Tibial nerve (tissue), 4 donors: ENCODE measurements around the gene ABHD11. TPM values are rescaled to one million over a fixed set of nuclear protein-coding genes. Genes with fewer than 3 reads are reported as not detected.

Experiments used
- DNase-seq, 2 donors: peaks; one replicate each; pipeline ENCODE4 v3.0.0-alpha.2; 2019; ENCODE audit warnings: low spot score in 2 of 2
- H3K27ac ChIP-seq, 4 donors: fragments of 200-600 bp; sonication (generic) in 3 of 4; one replicate each; pipeline ENCODE4 v1.5.1; 2017 to 2019; ENCODE audit warnings: mild to moderate bottlenecking in 1 of 4
- H3K27me3 ChIP-seq, 2 donors: fragments of 200-600 bp; sonication (generic) in 1 of 2; one replicate each; pipeline versions ENCODE4 v1.5.1 to v1.6.0; 2017 to 2019
- H3K36me3 ChIP-seq, 3 donors: fragments of 200-600 bp; sonication (generic); one replicate each; pipeline ENCODE4 v1.5.1; 2018 to 2019
- H3K4me1 ChIP-seq, 4 donors: fragments of 200-600 bp; sonication (generic) in 3 of 4; one replicate each; pipeline ENCODE4 v1.5.1; 2017 to 2019
- H3K4me3 ChIP-seq, 4 donors: fragments of 200-600 bp; sonication (generic) in 3 of 4; one replicate each; pipeline ENCODE4 v1.5.1; 2017 to 2019; ENCODE audit warnings: mild to moderate bottlenecking in 1 of 4, moderate library complexity in 1 of 4
- H3K9me3 ChIP-seq, 4 donors: fragments of 200-600 bp; sonication (generic) in 3 of 4; one replicate each; pipeline ENCODE4 v1.5.1; 2017 to 2019
- EP300 ChIP-seq, 2 donors: sonication (generic); formaldehyde crosslinking; IDR thresholded peaks; one replicate each; pipeline ENCODE4 v1.6.1; 2017; ENCODE audit warnings: antibody characterized with exemption in 2 of 2, mild to moderate bottlenecking in 1 of 2
- POLR2A ChIP-seq, 2 donors: fragments of 450-650 bp; IDR thresholded peaks; one replicate each; pipeline ENCODE4 v1.6.1; 2017; ENCODE audit warnings: antibody characterized with exemption in 2 of 2, mild to moderate bottlenecking in 2 of 2, moderate library complexity in 2 of 2
- WGBS, 2 donors: methylation state at CpG; one replicate each; pipeline ENCODE4 v1.1.5; 2018; 5-methylcytosine and 5-hydroxymethylcytosine counted together
- total RNA-seq, 4 donors: library from RNA; depleted of rRNA; stranded (reverse); fragments of >200 nt; gene quantifications; one replicate each; pipeline ENCODE4 v1.1.0, GENCODE V29; 2016
- TF ChIP-seq, protein P1 (sequence below), 5 experiments: fragments of 200-600 bp in 3 of 5; fragments of 450-650 bp in 2 of 5; sonication (generic) in 3 of 5; IDR thresholded peaks; one replicate each; pipeline ENCODE4 v1.5.1; 2016 to 2019; ENCODE audit warnings: antibody characterized with exemption in 5 of 5, mild to moderate bottlenecking in 3 of 5, moderate library complexity in 2 of 5

ABHD11 gene
- total RNA-seq, 4 donors from 2014 or later, result 7.5 to 19.2 (median 10.9) TPM

GRCh38 chr7:73719806-73720169 lies 18.8 kb downstream of the ABHD11 start:
- TF ChIP-seq, protein P1, sequence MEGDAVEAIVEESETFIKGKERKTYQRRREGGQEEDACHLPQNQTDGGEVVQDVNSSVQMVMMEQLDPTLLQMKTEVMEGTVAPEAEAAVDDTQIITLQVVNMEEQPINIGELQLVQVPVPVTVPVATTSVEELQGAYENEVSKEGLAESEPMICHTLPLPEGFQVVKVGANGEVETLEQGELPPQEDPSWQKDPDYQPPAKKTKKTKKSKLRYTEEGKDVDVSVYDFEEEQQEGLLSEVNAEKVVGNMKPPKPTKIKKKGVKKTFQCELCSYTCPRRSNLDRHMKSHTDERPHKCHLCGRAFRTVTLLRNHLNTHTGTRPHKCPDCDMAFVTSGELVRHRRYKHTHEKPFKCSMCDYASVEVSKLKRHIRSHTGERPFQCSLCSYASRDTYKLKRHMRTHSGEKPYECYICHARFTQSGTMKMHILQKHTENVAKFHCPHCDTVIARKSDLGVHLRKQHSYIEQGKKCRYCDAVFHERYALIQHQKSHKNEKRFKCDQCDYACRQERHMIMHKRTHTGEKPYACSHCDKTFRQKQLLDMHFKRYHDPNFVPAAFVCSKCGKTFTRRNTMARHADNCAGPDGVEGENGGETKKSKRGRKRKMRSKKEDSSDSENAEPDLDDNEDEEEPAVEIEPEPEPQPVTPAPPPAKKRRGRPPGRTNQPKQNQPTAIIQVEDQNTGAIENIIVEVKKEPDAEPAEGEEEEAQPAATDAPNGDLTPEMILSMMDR (IDR thresholded peaks at IDR 0.05), result no peak
- TF ChIP-seq EP300 (IDR thresholded peaks at IDR 0.05) (no peak), POLR2A (IDR thresholded peaks at IDR 0.05) (no peak)
- Histone ChIP-seq H3K27ac (no peak overlapping the region), H3K27me3 (no peaks in the 10 kb centered on the region), H3K4me1 (peaks cover 0 to 35% (median 10%) of the 10 kb centered on the region in 4 donors), H3K4me3 (peak overlapping the region; percentile 31 to 87 (median 62)), H3K36me3 (peaks cover 0 to 9% (median 0%) of the 10 kb centered on the region in 3 donors), H3K9me3 (no peaks in the 10 kb centered on the region)
- WGBS, 2 donors, result 11 to 30% methylated on average over 6 to 11 of the region's 16 CpGs
- no peak for DNase-seq

DNA sequence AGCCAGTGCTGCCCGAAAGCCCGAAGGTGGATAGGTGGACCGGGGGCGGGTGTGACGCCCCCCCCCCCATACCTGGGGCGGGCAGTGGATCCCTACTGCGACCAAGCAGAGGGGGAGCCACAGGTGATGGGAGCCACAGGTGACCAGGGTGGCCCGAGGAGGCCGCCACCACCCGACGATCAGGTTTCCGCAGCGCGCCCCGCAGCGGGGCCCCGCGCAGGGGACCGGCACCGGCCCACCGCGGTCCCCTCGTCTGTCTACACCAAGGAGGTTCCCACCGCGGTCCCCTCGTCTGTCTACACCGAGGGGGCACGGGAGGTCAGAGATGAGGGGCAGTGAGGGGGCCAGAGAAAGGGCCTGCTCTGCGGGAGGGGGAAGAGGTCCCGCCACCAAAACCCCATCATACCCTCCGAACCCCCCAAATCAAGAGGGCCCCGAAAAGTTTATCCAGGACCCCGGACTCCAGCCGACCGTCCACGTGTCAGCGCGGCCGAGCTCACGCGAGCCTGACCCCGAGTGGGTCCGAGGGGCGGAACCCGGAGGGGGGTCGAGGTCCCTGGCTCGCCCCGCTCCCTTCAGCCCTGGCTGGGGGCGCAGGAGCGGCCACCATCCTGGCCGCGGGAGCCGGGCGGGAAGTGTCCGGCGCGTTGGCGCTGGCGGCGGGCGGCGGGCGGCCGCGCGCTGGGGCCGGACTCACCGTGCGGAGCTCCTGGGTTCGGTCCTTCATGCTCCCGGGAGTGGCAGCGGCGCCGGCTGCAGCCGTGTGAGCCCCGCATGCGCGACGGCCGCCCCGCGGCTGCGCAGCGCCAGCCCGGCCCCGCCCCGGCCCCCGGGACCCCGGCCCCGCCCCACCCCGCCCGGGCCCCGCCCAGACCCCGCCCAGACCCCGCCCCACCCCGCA lies 19.4 kb downstream of the ABHD11 start, which contains the start of gene STX1A:
STX1A (minus strand) TSS at position 765 of the 901 bp plus-strand sequence; CDS start at position 727, 38 bp downstream.
- WGBS, 2 donors, result 1 to 2% methylated on average over 38 to 85 of the region's 96 CpGs
- Histone ChIP-seq H3K4me1 (peaks cover 0 to 35% (median 10%) of the 10 kb centered on the region in 4 donors), H3K27me3 (no peaks in the 10 kb centered on the region), H3K27ac (peak within 1 kb of the TSS in 2 of 4 donors; percentile 52 to 66), H3K4me3 (peak within 1 kb of the TSS; percentile 64 to 87 (median 80)), H3K36me3 (peaks cover 0 to 9% (median 0%) of the 10 kb centered on the region in 3 donors), H3K9me3 (no peaks in the 10 kb centered on the region)
- TF ChIP-seq, protein P1 (IDR thresholded peaks at IDR 0.05), result no peak
- peak in 1 of 2 donors; percentile 38 for TF ChIP-seq POLR2A (IDR thresholded peaks at IDR 0.05)
- no peak for DNase-seq

- TF ChIP-seq EP300 (IDR thresholded peaks at IDR 0.05), result no peak
- TF ChIP-seq, protein P1 (IDR thresholded peaks at IDR 0.05), result no peak
- no peak for TF ChIP-seq POLR2A (IDR thresholded peaks at IDR 0.05)
- peaks cover 0 to 9% (median 0%) of the 10 kb centered on the region in 3 donors for H3K36me3 ChIP-seq
- no peak for DNase-seq
- no peaks in the 10 kb centered on the region for H3K9me3 ChIP-seq
- WGBS, 2 donors, result 44 to 46% methylated on average over 9 of the region's 9 CpGs
- H3K27me3 ChIP-seq, result no peaks in the 10 kb centered on the region
- peak overlapping the region in 1 of 4 donors; percentile 66 for H3K27ac ChIP-seq
- H3K4me1 ChIP-seq, result peaks cover 0 to 35% (median 10%) of the 10 kb centered on the region in 4 donors
- peak overlapping the region; percentile 64 to 87 (median 80) for H3K4me3 ChIP-seq
Measured at GRCh38 chr7:73718438-73718881, 20.1 kb downstream of the ABHD11 start.

DNA sequence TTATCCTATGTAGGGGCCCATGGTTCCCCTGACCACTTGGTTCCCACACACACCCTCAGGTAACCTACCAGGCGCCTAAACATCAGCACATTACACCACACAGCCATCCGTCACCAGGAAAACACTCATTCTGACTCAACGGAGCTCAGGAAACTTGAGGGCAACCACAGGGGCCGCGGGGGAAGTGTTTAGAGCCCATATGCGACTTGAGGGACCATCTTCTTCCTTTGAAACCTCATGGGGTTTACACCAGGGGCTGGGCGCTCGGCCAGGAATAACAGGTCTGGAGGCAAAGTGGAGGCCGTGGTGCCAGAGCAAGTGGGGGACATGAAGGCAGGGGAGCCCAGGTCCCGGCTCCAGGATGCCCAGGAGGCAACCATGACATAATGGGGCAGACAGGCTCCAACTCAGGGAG lies 20.6 kb downstream of the ABHD11 start:
- TF ChIP-seq EP300 (IDR thresholded peaks at IDR 0.05) (no peak), POLR2A (IDR thresholded peaks at IDR 0.05) (no peak)
- TF ChIP-seq, protein P1 (IDR thresholded peaks at IDR 0.05), result no peak
- Histone ChIP-seq H3K27ac (no peak overlapping the region), H3K4me1 (peaks cover 0 to 35% (median 10%) of the 10 kb centered on the region in 4 donors), H3K4me3 (peak overlapping the region in 2 of 4 donors; percentile 11 to 87), H3K36me3 (peaks cover 0 to 9% (median 0%) of the 10 kb centered on the region in 3 donors), H3K27me3 (no peaks in the 10 kb centered on the region), H3K9me3 (no peaks in the 10 kb centered on the region)
- DNase-seq, result no peak
- 55 to 58% methylated on average over 10 of the region's 10 CpGs for WGBS, 2 donors
